Esophagus squamous epithelium (tissue), 5 donors: Measurements from ENCODE around the gene KANSL1. TPM values are rescaled to one million over a fixed set of nuclear protein-coding genes. Genes with fewer than 3 reads are reported as not detected.

Source experiments
- DNase-seq: peaks from one replicate; lab custom pipeline; 2025; lab: John Stamatoyannopoulos, UW
- H3K27ac ChIP-seq, 4 donors: fragments of 200-600 bp; sonication (generic); one replicate each; pipeline ENCODE4 v1.5.1; 2016 to 2019; ENCODE audit warnings: mild to moderate bottlenecking in 1 of 4
- H3K27me3 ChIP-seq, 4 donors: fragments of 200-600 bp; sonication (generic); 1 replicate in 3 of 4; 2 replicates in 1 of 4; pipeline versions ENCODE4 v1.5.1 to v1.6.0; 2017 to 2021; ENCODE audit warnings: antibody characterized with exemption in 1 of 4
- H3K36me3 ChIP-seq, 3 donors: fragments of 200-600 bp; sonication (generic); one replicate each; pipeline ENCODE4 v1.5.1; 2016 to 2019
- H3K4me1 ChIP-seq, 3 donors: fragments of 200-600 bp; sonication (generic); one replicate each; pipeline ENCODE4 v1.5.1; 2017 to 2019
- H3K4me3 ChIP-seq, 4 donors: fragments of 200-600 bp; sonication (generic); 1 replicate in 3 of 4; 2 replicates in 1 of 4; pipeline ENCODE4 v1.5.1; 2016 to 2019; ENCODE audit warnings: mild to moderate bottlenecking in 2 of 4, moderate library complexity in 1 of 4
- H3K9me3 ChIP-seq, 3 donors: fragments of 200-600 bp; sonication (generic); one replicate each; pipeline ENCODE4 v1.5.1; 2016 to 2019
- POLR2A ChIP-seq, 4 donors: fragments of 450-650 bp; IDR thresholded peaks; one replicate each; pipeline ENCODE4 v1.6.1; 2017; ENCODE audit warnings: antibody characterized with exemption in 4 of 4, mild to moderate bottlenecking in 4 of 4, moderate library complexity in 3 of 4
- WGBS, 2 donors: methylation state at CpG; one replicate each; pipeline ENCODE4 v1.1.5; 2018; 5-methylcytosine and 5-hydroxymethylcytosine counted together
- intact Hi-C: fragments of 100-400 bp; cut with DNase I; formaldehyde crosslinking; loops from one replicate; pipeline ENCODE4 v1.15.0; 2022
- total RNA-seq, 4 donors: library from RNA; depleted of rRNA; stranded (reverse); fragments of >200 nt; gene quantifications; one replicate each; pipeline ENCODE4 v1.1.0, GENCODE V29; 2016
- TF ChIP-seq, protein P1 (sequence below), 6 experiments: fragments of 450-650 bp in 4 of 6; fragments of 200-600 bp in 2 of 6; sonication (generic) in 2 of 6; IDR thresholded peaks; one replicate each; pipeline ENCODE4 v1.5.1; 2016 to 2019; ENCODE audit warnings: antibody characterized with exemption in 6 of 6, mild to moderate bottlenecking in 4 of 6, moderate library complexity in 4 of 6
- donor health status: DM: yes; HTN: yes; CAD: no.

Gene KANSL1
- total RNA-seq, 4 donors from 2014 or later = 31.0 to 79.0 (median 51.8) TPM

DNA sequence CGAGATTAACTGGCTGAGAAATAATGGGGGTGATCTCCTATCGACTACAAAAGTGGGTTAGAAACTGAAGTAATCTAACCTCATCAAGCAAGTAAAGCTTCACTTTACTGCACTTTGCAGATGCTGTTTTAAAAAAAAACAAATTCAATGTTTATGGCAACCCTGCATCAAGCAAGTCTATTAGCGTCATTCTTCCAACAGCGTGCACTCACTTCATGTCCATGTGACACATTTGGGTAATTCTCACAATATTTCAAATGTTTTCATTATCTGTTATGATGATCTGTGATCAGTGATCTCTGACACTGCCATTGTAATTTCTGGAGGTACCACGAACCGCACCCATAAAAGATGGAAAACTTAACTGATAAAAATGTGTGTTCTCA, 70.8 kb downstream of the KANSL1 start:
- Histone ChIP-seq H3K27me3 (no peaks in the 10 kb centered on the region), H3K27ac (no peak overlapping the region), H3K36me3 (peaks cover 0 to 7% (median 0%) of the 10 kb centered on the region in 3 donors), H3K4me3 (no peak overlapping the region), H3K4me1 (peaks cover 0 to 93% (median 37%) of the 10 kb centered on the region in 3 donors), H3K9me3 (no peaks in the 10 kb centered on the region)
- TF ChIP-seq, protein P1, sequence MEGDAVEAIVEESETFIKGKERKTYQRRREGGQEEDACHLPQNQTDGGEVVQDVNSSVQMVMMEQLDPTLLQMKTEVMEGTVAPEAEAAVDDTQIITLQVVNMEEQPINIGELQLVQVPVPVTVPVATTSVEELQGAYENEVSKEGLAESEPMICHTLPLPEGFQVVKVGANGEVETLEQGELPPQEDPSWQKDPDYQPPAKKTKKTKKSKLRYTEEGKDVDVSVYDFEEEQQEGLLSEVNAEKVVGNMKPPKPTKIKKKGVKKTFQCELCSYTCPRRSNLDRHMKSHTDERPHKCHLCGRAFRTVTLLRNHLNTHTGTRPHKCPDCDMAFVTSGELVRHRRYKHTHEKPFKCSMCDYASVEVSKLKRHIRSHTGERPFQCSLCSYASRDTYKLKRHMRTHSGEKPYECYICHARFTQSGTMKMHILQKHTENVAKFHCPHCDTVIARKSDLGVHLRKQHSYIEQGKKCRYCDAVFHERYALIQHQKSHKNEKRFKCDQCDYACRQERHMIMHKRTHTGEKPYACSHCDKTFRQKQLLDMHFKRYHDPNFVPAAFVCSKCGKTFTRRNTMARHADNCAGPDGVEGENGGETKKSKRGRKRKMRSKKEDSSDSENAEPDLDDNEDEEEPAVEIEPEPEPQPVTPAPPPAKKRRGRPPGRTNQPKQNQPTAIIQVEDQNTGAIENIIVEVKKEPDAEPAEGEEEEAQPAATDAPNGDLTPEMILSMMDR (IDR thresholded peaks at IDR 0.05) = no peak
- TF ChIP-seq POLR2A (IDR thresholded peaks at IDR 0.05) = no peak
- intact Hi-C loops = no loop called here
- 82 to 83% methylated on average over 6 of the region's 6 CpGs for WGBS, 2 donors
- DNase-seq = no peak

DNA sequence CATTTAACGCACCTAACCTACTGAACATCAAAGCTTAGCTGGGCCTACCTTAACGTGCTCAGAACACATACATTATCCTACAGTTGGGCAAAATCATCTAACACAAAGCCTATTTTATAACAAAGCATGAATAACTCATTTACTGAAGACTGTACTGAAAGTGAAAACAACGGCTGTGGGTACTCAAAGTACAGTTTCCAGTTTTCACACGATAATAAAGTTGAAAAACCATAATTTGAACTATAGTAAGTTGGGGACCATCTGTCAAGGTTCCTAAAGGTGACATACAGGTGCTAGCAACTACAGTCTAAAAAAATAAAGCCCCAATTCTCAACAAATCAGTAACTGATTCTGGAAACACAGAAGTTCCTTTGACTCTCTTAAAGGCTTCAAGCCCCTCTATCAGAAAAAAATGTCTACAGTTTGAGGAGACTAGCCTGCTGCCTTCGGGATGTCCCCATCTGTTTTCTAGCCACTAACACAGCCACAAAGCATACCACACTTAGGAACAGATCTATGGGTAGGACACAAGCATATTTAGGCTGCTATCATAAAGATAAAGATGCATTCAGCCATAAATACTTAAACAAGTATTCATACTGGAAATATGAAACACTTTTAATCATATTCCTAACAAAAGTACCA, 71.3 kb downstream of the KANSL1 start:
- WGBS, 2 donors = 50 to 63% methylated on average over 5 of the region's 5 CpGs
- DNase-seq = no peak
- intact Hi-C loops = no loop called here
- Histone ChIP-seq H3K9me3 (no peaks in the 10 kb centered on the region), H3K4me1 (peaks cover 0 to 96% (median 37%) of the 10 kb centered on the region in 3 donors), H3K4me3 (no peak overlapping the region), H3K36me3 (peaks cover 0 to 7% (median 0%) of the 10 kb centered on the region in 3 donors), H3K27ac (no peak overlapping the region), H3K27me3 (no peaks in the 10 kb centered on the region)
- no peak for TF ChIP-seq POLR2A (IDR thresholded peaks at IDR 0.05)
- TF ChIP-seq, protein P1 (IDR thresholded peaks at IDR 0.05) = no peak

DNA sequence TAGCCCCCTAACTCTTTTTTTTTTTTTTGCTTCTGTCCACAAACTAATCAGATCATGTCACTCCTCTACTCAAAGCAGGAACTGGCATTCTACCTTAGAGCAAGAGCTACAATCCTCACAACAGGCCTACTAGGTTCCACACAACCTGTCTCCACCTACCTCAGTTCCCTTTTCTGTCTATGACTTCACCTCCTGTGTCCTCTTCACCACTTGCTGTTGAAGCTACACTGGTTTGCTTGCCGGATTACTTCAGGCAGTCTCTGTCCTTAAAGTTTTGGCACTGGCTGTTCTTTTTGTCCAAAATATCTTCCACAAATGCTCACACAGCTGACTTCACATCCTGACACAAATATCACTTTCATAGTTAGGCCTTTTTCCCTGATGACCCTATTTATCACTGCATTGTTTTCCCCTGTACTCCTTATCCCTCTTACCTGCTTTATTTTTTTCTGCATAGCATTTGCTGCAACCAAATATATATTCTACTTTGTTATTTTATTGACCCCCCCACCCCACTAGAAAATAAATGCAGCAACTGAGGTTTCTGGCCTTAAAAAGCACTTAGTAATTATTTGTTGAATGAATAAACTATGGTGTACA, 72.0 kb downstream of the KANSL1 start:
- Histone ChIP-seq H3K27me3 (no peaks in the 10 kb centered on the region), H3K27ac (no peak overlapping the region), H3K9me3 (no peaks in the 10 kb centered on the region), H3K4me3 (no peak overlapping the region), H3K4me1 (peaks cover 0 to 96% (median 42%) of the 10 kb centered on the region in 3 donors), H3K36me3 (peaks cover 0 to 7% (median 0%) of the 10 kb centered on the region in 3 donors)
- 37 to 54% methylated on average over 1 of the region's 1 CpG for WGBS, 2 donors
- TF ChIP-seq POLR2A (IDR thresholded peaks at IDR 0.05) = no peak
- TF ChIP-seq, protein P1 (IDR thresholded peaks at IDR 0.05) = no peak
- DNase-seq = no peak
- intact Hi-C loops = no loop called here

DNA sequence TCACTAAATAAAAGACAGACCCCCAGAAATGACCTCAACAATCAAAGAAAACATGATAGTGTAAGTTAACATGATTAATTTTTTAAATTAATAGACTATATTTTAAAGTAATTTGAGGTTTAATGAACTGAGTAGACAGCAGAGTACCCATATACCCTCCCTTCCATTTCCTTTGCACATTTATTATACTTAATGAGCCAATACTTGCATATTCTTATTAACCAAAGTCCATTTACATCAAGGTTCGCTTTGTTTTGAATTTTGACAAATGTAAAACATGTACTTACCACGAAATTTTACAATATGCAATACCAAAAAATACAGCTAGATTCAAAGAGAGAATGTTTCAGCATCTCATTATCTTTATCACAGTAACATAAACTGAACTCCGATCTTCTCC, 72.7 kb downstream of the KANSL1 start:
- WGBS, 2 donors = 85 to 87% methylated on average over 3 of the region's 3 CpGs
- no peaks in the 10 kb centered on the region for H3K27me3 ChIP-seq
- peaks cover 0 to 7% (median 0%) of the 10 kb centered on the region in 3 donors for H3K36me3 ChIP-seq
- TF ChIP-seq, protein P1 (IDR thresholded peaks at IDR 0.05) = no peak
- no peak for TF ChIP-seq POLR2A (IDR thresholded peaks at IDR 0.05)
- no peak overlapping the region for H3K4me3 ChIP-seq
- no peak overlapping the region for H3K27ac ChIP-seq
- peaks cover 0 to 96% (median 46%) of the 10 kb centered on the region in 3 donors for H3K4me1 ChIP-seq
- intact Hi-C loops = no loop called here
- no peak for DNase-seq
- H3K9me3 ChIP-seq = no peaks in the 10 kb centered on the region

DNA sequence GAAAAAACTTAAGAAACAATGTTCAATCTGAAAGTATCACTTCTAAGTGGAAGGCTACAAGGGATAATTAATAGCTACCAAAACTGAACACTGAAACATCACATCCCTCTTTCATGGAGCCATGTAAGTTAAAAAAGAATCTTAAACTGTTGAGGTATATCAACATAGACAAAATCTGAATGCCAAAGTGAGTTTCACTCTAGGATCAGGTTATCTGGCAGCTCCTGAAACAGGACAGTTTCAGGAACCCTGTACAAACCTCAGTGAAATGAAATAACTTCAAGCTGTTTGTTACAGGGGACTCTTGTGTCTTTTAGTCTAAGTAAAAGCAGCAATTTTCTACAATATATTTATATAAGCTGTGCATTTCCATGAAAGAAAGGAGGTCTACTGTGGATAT, 73.2 kb downstream of the KANSL1 start:
- Histone ChIP-seq H3K4me3 (no peak overlapping the region), H3K27me3 (no peaks in the 10 kb centered on the region), H3K9me3 (no peaks in the 10 kb centered on the region), H3K27ac (no peak overlapping the region), H3K4me1 (peaks cover 0 to 96% (median 42%) of the 10 kb centered on the region in 3 donors), H3K36me3 (peaks cover 0 to 7% (median 0%) of the 10 kb centered on the region in 3 donors)
- DNase-seq = no peak
- intact Hi-C loops = no loop called here
- TF ChIP-seq, protein P1 (IDR thresholded peaks at IDR 0.05) = no peak
- no peak for TF ChIP-seq POLR2A (IDR thresholded peaks at IDR 0.05)
